Omental fat pad (tissue), 4 donors: Measurements from ENCODE around the gene ETV6. TPM values are rescaled to one million over a fixed set of nuclear protein-coding genes. Genes with fewer than 3 reads are reported as not detected.

Experiments used
- ATAC-seq: fragments of 150-250 bp; one replicate; pipeline ENCODE4 v1.9.1; 2016; ENCODE audit warnings: mild to moderate bottlenecking, moderate library complexity; ENCODE audit not compliant: low FRiP score
- DNase-seq: peaks from one replicate; pipeline ENCODE4 v3.0.0-alpha.2; 2019; ENCODE audit warnings: low spot score
- total RNA-seq, 4 donors: library from RNA; depleted of rRNA; stranded (reverse); fragments of >200 nt; gene quantifications; one replicate each; pipeline ENCODE4 v1.1.0, GENCODE V29; 2016
- TF ChIP-seq, protein P1 (sequence below), 3 donors: fragments of 450-650 bp; IDR thresholded peaks; one replicate each; pipeline ENCODE4 v1.5.1; 2016 to 2017; ENCODE audit warnings: antibody characterized with exemption in 3 of 3, mild to moderate bottlenecking in 3 of 3, moderate library complexity in 2 of 3

Gene ETV6
- 10 to 100 TPM in 3 of 4 donors, 1 to 10 TPM in 1; 9.3 to 28.2 (median 17.6) TPM for total RNA-seq

GRCh38 chr12:11649413-11650285, at the start of gene ETV6:
TSS of gene ETV6 (plus strand) at chr12:11649674. CDS start at chr12:11650128, 454 bp downstream.
- ATAC-seq (peak; percentile 78), DNase-seq (no peak)
- TF ChIP-seq, protein P1, sequence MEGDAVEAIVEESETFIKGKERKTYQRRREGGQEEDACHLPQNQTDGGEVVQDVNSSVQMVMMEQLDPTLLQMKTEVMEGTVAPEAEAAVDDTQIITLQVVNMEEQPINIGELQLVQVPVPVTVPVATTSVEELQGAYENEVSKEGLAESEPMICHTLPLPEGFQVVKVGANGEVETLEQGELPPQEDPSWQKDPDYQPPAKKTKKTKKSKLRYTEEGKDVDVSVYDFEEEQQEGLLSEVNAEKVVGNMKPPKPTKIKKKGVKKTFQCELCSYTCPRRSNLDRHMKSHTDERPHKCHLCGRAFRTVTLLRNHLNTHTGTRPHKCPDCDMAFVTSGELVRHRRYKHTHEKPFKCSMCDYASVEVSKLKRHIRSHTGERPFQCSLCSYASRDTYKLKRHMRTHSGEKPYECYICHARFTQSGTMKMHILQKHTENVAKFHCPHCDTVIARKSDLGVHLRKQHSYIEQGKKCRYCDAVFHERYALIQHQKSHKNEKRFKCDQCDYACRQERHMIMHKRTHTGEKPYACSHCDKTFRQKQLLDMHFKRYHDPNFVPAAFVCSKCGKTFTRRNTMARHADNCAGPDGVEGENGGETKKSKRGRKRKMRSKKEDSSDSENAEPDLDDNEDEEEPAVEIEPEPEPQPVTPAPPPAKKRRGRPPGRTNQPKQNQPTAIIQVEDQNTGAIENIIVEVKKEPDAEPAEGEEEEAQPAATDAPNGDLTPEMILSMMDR (IDR thresholded peaks at IDR 0.05) = no peak

DNA sequence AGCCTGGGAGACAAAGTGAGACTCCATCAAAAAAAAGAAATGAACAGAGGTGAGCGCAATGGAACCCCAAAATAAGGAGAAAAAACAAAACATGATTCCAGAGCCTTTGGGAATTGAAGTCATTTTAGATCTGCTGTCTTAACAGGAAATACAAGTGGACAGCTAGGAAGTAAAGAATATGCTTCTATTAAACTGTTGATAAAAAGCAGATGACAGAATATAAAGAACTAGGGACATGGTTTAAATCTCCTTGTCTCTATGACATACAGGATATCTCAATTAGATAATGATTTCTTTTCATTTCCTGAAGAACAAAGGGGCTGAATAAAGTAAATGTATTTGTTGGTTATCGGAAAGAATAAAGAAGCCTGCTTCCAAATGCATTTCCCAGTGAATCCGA, 49.3 kb upstream of the ETV6 start:
- DNase-seq (no peak), ATAC-seq (no peak)
- TF ChIP-seq, protein P1 (IDR thresholded peaks at IDR 0.05) = no peak

DNA sequence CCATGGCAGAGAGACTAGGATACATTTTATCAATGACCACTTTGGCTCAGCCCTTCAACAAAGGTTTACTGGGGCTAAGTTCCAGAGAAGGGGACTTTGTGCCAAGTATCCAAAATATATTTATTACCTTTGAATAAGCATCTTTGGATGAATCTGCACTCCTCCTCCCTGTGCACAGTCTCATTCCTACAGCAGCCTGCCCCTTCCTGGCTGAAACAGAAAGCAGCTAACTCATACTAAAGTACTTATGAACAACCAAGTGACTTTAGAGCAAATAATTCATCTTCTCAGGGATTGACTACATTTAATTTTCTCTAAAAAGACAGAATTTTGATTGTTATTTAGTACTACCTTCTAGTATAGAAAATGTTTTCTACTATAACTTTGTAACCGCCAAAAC, 47.8 kb upstream of the ETV6 start:
- DNase-seq = no peak
- no peak for ATAC-seq
- TF ChIP-seq, protein P1 (IDR thresholded peaks at IDR 0.05) = no peak

DNA sequence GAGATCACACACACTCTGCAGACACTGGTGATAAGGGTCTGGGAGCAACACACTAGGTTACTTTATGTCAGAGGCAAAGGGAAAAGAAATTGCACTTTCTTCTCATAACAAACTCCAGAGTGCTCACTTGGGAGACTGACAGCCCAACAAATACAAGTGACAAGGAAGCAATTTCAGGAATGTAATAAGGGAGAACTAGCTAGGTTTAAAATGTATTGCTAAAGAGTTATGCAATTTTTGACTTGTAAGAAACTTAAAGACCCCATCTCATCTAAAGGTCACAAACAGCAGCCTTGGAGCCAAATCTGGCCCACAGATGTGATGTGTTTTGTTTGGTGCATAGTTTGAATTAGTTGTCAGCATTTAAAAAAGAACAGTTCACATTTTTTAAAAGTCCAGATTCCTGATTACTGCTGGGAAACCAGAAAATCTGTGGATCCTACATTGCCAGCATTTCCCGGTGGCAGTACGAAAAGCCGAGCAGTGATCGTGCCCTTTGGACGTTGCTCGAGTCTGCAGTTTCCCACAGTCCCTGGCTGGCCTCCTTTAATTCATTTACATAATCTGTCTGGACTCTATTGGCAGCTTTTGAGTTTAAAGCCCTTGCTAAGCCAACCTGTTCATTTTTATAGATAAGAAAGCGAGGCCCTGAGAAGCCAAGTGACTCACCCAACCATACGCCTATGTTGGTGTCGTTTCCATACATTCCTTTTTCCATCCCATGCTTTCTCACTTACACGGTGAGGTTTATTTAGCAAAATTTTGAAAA, 42.0 kb upstream of the ETV6 start:
- TF ChIP-seq, protein P1 (IDR thresholded peaks at IDR 0.05) = no peak
- ATAC-seq (no peak), DNase-seq (no peak)

DNA sequence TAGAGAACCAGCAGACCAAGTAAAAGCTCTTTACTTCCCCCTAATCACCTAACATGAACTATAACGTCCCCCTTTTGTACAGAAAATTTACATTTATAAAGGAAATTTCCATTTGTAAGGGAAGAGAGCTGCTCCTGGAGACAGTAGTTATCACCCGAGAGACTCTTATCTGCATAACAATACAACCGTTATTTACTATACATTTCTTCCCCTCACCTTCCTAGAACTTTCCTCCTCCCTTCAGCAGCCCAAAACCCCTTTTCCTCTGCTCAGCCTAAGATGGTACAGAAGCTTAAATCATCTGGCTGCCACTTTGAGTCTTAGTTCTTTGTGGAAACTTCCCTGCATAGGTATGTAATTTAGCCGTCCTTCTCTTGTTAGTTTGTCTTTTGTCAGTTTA, 40.4 kb upstream of the ETV6 start:
- ATAC-seq (no peak), DNase-seq (no peak)
- TF ChIP-seq, protein P1 (IDR thresholded peaks at IDR 0.05) = no peak

- TF ChIP-seq, protein P1 (IDR thresholded peaks at IDR 0.05) = no peak
- no peak for ATAC-seq
Measured at GRCh38 chr12:11615481-11615880, 34.0 kb upstream of the ETV6 start.

More at GRCh38 chr12:11615481-11615880, 34.0 kb upstream of the ETV6 start:
- DNase-seq = no peak
